LNCAP (cell line): ENCODE results near the gene GRM1.

ENCODE experiments used
- CTCF ChIP-seq: fragments of 450-650 bp; IDR thresholded peaks from 2 replicates; pipeline ENCODE4 v1.5.1; 2017; ENCODE audit warnings: mild to moderate bottlenecking

The GRM1 gene

DNA sequence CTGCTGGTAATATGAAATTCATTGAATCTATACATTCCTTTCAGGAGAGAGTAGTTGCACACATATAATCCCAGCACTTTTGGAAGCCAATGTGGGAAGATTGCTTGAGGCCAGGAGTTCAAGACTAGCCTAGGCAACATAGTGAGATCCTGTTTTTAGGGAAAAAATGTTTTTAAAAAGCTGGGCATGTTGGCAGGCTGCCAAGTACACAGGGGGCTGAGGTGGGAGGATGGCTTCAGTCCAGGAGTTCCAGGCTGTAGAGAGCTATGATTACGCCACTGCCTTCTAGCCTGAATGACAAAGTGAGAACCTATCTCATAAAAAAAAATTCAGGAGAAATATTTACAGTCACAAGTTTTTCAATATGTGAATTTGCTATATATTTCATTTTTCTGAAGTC is 71.9 kb downstream of the GRM1 start:
- TF ChIP-seq CTCF: no peak

DNA sequence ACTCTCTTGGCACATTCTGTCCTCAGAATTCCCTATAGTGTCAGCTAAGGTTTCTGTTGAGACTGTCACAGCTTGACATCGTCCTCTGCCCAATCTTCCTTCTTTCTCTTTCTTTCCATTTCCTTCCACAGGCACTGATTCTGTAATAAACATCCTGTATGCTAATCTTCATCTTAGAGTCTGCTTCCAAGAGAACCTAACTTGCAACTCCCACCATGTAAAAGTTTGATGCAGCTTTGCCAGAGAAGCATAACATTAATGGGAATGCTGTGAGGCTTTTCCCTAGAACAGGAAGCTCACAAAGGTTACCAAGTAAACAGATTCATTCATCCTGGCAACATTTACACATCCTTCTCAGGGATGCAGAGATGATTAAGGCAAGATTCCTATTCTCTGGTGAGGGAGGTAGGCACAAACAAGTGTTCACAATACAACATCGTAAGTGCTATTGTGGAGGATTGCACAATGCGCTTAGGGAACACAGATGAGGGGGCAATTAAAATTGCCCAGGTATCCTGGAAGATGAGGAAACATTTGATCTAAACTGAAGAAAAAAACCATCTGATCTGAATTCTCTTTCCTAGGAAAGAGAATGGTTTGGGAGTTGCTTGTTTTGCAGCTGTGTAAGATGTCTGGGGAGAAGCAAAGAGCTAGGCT is 74.7 kb downstream of the GRM1 start:
- no peak for TF ChIP-seq CTCF

GRCh38 chr6:146106532-146106931 is 77.7 kb downstream of the GRM1 start:
- no peak for TF ChIP-seq CTCF

GRCh38 chr6:146110990-146111389 is 82.1 kb downstream of the GRM1 start:
- TF ChIP-seq CTCF: no peak

DNA sequence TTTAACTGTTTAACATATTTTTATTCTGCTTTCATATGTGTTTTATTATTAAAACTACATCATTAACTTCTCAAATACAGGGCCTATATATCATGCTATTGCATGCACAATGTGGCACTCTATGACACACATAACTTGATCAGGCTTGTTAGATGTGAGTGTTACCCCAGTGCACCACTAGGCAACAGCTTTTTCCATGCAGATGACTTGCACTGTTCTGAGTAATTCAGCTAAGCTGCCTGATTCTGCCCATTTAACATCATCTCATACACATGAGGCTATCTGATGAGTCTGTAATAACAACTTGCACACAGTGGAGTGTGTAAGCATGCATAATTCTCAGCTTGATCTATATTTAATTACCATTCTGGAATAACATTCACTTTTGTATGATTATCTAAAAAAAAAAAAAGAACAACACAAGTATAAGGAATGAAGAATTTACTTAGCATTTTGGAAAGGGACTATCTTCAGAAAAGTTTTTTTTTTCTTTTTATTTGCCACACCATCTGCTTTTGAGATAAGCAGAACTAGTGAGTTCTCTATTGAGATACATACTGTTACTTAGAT is 83.1 kb downstream of the GRM1 start:
- TF ChIP-seq CTCF: no peak

- no peak for TF ChIP-seq CTCF
Observed at GRCh38 chr6:146113084-146113623, 84.3 kb downstream of the GRM1 start.

GRCh38 chr6:146123616-146124015 is 94.8 kb downstream of the GRM1 start:
- no peak for TF ChIP-seq CTCF
